NCI-H748 (cell line): Measurements from ENCODE around the gene TACR2.

Experiments used
- DNase-seq: peaks from one replicate; lab custom pipeline; 2025; ENCODE audit not compliant: unreplicated experiment; lab: John Stamatoyannopoulos, UW

The TACR2 gene

GRCh38 chr10:69405221-69405620, 11.5 kb downstream of the TACR2 start:
- no peak for DNase-seq

GRCh38 chr10:69404786-69405185, 11.9 kb downstream of the TACR2 start:
- DNase-seq, result no peak

GRCh38 chr10:69403519-69403918, 13.2 kb downstream of the TACR2 start:
- no peak for DNase-seq

- no peak for DNase-seq
Observed at GRCh38 chr10:69403066-69403465, 13.7 kb downstream of the TACR2 start.

- no peak for DNase-seq
Observed at GRCh38 chr10:69402386-69402785, 14.3 kb downstream of the TACR2 start.

GRCh38 chr10:69401416-69401815, 15.3 kb downstream of the TACR2 start:
- no peak for DNase-seq

GRCh38 chr10:69400936-69401335, 15.8 kb downstream of the TACR2 start:
- DNase-seq, result no peak

- DNase-seq, result no peak
Observed at GRCh38 chr10:69398466-69398865, 18.3 kb downstream of the TACR2 start.

- no peak for DNase-seq
Observed at GRCh38 chr10:69397972-69398371, 18.7 kb downstream of the TACR2 start.

GRCh38 chr10:69394020-69394419, 22.7 kb downstream of the TACR2 start:
- no peak for DNase-seq

GRCh38 chr10:69392481-69393000, 24.2 kb downstream of the TACR2 start:
- peak; percentile 78 for DNase-seq

GRCh38 chr10:69391158-69391557, 25.6 kb downstream of the TACR2 start:
- no peak for DNase-seq

- no peak for DNase-seq
Observed at GRCh38 chr10:69389827-69390490, 26.8 kb downstream of the TACR2 start.

GRCh38 chr10:69388488-69388887, 28.2 kb downstream of the TACR2 start:
- DNase-seq, result no peak

GRCh38 chr10:69387500-69387899, 29.2 kb downstream of the TACR2 start:
- DNase-seq, result no peak

GRCh38 chr10:69385454-69386350, 31.0 kb downstream of the TACR2 start:
- no peak for DNase-seq

GRCh38 chr10:69384320-69384719, 32.4 kb downstream of the TACR2 start:
- no peak for DNase-seq

GRCh38 chr10:69383558-69383957, 33.2 kb downstream of the TACR2 start:
- no peak for DNase-seq

- no peak for DNase-seq
Observed at GRCh38 chr10:69382382-69383117, 34.2 kb downstream of the TACR2 start.

- no peak for DNase-seq
Observed at GRCh38 chr10:69379800-69380199, 36.9 kb downstream of the TACR2 start.

GRCh38 chr10:69377933-69378332, 38.8 kb downstream of the TACR2 start:
- no peak for DNase-seq
